Erythroblast (primary cell): ENCODE results near the gene DND1.
"Not testable (repeated sequence)": the region's sequence is repeated elsewhere in the genome, so short reads cannot be mapped to it uniquely, and the experiment has no call there.

Source experiments
- DNase-seq, 2 experiments: peaks; one replicate each; lab custom pipeline; 2025; lab: John Stamatoyannopoulos, UW
- GATA1 ChIP-seq: IDR thresholded peaks from 2 replicates; pipeline ENCODE4 v1.6.1; 2011; ENCODE audit warnings: low read depth, mild to moderate bottlenecking, control low read depth, low read length, moderate library complexity
- POLR2A ChIP-seq: IDR thresholded peaks from 2 replicates; pipeline ENCODE4 v1.6.1; 2011; ENCODE audit warnings: mild to moderate bottlenecking, low read length

Gene DND1

DNA sequence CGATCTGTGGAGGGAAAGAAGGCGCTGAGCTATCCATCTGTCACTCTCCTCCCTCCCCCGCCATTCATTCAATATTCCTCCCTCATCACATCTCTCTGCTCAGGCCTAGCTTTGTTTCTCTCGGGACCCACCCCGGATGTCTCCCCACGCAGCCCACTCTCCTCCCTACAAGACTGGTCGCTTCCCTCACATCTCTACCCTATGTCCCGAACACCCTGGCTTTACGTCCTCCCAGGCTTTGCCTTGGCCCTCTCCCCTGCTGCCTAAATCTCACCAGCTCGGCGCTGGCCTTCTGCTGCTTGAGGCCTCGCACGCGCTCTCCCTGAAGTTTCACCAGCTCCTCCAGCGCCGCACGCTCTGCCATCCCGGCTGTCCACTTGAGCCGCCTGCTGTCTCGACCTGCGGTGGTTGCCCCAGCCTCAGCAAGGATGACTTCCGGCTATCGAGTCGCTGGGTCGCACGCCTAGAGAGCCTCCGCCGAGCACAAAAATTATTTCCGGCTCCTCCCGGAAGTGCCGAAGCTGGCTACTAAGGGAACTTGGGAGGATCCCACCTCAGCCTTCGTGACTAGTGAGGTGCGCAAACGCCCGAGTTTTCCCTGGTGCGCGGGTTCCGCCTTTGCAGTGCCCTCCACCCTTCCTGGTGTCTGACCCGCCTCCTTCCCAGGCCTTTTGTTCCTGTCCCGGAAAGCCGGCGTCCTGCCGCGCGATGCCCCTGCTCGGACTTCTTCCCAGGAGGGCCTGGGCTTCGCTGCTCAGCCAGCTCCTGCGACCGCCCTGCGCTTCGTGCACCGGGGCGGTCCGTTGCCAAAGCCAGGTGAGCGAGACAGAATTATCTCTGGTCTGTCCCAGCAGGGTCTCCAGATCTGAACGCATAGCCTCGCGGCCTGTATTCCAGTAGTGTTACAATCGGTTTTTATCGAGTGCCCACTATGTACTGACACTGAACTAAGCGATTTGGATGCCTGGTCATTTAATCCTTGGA is 17.9 kb upstream of the DND1 start, which contains the start of the genes HARS1 and HARS2:
Gene HARS1 (minus strand): TSS at position 430 of the 984 bp plus-strand sequence. CDS start 66 bp downstream, at position 364.
Gene HARS2 (plus strand): TSS at position 515 of the 984 bp plus-strand sequence. CDS start 194 bp downstream, at position 709.
- TF ChIP-seq GATA1 (no peak), POLR2A (peak; percentile 92)
- peak; percentile 94 for DNase-seq

DNA sequence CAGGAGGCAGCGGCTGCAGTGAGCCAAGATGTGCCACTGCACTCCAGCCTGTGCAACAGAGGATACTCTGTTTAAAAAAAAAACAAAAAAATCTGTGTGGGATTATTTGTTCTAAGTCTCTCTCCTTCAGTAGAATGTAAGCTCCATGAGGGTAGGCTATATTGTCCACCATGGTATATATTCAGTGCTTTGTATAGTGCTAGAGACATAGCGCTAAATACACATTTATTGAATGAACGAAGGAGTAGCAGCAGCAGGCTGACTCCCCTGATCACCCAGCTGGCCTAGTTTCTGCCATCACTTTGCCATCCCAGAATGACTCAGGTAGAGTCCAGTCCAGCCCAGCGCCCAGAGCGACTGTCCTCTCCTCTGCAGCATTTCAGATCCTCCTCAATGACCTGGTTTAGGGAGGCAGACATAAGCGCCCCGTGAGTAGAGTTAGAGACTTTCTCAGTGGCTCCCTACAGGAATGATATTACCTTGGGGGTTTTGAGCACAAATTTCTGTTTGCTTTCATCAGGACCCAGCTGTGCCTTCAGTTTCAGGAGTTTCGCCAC is 17.1 kb upstream of the DND1 start:
- peak in 1 of 2 experiments; percentile 52 for DNase-seq
- no peak for TF ChIP-seq GATA1
- TF ChIP-seq POLR2A, result no peak

DNA sequence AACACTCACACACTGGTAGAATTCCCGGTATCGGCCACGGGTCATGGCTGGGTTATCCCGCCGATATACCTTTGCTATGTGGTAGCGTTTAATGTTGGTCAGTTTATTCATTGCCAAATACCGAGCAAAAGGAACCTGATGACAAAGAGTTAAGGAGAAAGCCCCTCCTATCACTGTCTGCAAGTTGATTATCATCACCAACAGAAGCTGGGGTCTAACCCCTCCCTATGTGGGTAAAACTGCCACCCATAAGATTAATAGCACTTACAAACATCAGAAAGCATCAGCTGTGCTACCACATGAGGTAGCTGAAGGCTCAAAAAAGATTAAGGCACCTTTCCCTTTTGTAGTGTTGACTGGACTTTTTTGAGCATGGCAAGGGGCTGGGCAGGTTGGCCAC is 5.6 kb upstream of the DND1 start:
- DNase-seq, result peak; percentile 81 to 97
- TF ChIP-seq POLR2A, result peak; percentile 33
- no peak for TF ChIP-seq GATA1

DNA sequence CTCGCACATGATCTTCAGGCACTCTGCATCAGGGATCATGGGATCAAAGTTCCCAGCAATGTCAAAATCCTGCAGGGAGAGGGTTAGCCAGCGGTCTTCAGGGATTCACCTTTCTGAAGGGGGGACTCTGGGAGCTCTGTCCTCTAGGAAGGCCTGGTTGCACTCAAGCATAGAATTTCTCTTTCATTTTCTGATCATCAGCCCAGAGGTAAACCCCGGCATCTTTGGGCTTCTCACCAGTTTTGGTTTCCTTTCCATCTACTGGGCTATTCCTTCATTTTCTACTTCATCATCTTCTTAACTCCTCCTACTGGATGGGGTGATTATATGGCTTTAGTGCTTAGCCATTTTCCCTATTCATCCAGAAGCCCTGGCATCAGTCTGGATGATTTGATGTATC is 4.6 kb upstream of the DND1 start:
- DNase-seq, result no peak
- no peak for TF ChIP-seq GATA1
- TF ChIP-seq POLR2A, result no peak

DNA sequence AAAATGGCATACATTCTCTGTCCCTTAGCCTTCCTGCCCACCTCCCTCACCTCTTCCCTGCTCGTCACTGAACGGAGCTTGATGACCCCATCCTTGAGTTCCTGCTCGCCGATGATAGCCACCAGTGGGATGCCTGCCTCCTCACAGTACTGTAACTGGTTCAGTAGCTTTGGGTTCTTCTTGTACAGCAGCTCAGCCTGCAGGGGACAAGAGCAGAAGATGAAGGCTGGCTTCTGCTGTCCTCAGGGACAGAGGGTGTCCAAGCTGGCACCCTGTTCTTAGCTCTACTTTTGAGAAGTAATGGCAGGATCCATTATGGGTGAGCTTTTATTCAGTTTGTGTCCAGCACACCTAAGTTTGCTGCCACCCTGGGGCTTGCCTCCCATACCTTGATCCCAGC is 1.3 kb upstream of the DND1 start:
- DNase-seq, result no peak
- TF ChIP-seq GATA1 (no peak), POLR2A (no peak)

DNA sequence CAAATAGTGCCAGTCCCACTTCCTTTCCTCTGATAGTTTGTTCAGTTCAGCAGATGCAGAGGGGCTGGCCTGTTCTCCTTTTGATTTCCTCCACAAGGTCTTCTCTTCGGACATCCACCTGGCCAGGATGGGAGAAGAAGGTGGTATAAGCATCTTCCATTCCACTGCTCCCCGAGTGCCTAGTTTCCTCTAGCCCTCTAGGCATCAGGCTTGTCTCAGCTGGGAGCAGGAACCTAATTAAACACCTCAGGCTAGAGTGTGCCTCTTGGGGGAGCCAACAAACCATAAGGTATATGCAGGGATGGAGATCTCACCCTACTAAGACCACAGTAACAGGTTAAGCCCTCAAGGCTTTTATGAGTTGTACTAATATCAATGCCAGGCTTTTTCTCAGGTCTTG is 835 bp upstream of the DND1 start:
- TF ChIP-seq GATA1 (no peak), POLR2A (no peak)
- DNase-seq, result no peak

DNA sequence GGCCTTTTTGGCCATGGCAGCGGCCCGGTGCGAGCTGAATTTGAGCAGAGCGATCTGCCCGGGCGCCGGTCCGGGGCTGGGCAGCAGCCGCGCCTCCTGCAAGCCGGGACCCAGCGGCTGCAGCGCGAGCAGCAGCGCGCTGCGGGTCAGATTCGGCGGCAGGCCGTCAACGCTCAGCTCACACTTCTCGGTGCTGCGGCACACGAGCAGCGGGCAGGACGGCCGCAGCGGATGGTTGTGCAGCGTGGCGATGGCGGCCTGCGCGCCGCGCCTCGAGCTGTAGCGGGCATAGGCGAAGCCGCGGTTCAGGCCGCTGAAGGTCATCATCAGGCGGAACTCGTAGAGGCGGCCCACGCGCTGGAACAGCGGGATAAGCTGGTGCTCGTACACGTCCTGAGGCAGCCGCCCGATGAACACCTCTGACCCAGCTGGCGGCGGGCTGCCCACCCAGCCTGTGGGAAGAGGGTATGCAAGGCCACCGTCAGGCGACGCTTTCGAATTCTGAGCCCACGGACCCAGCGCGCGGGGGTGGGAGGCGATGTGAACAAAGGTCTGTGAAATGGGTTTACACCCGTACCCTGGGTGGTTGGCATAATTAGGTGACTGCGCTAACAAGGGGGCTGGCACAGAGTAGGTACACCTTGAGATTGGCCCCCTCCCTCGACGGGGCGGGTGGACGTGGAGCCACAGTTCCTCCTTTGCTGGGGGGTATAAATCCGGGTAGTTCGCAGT is 755 bp downstream of the DND1 start:
- no peak for DNase-seq
- TF ChIP-seq POLR2A (no peak), GATA1 (no peak)

DNA sequence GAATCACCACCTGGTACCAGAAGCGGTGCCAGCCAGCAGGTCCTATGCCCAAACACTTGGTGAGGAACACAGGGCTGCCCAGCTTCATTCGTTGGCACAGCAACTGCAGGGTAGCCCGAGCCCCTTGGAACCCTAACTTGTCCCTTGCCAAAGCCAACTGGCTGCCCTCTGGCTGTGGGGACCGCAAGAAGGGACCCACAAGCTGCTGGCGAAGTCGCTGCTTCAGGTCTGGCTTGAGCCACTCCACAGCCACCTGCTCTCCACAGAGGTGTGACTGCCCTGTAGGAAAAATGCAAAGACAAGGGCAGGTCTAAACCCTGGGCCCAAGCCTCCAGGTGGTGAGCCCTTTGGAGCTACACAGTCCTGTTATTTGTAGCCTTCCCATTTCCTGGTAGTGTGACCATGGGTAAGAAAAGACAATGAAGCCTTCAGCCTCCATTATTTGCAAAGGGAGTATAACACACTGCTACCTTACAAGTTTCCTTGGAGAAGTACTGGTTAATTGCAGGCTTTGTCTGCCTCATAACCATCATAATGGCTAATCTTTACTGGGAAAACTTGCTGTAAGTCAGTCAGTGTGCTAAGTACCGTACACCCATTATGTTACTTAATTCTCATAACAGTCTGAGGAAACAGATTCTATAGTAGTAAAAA is 1.8 kb downstream of the DND1 start:
- no peak for TF ChIP-seq POLR2A
- no peak for TF ChIP-seq GATA1
- no peak for DNase-seq

DNA sequence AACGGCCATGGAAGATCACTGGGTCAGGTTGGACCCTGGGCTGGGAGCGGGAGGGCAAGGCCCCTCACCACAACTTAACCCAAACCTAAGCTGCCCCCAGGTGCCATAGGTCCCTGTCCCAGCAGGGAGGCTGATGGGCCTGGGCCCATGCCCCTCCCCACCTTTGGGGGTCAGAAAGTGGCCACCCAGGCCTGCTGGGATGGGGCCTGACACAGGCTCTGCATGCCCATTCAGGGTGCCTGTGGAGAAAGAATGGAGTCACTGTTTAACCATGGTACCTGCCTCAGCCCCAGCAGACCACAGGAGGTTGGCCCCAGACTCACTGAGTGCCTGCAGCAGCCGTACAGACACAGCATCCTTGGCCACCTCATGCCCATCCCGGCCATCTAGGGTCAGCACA is 2.3 kb downstream of the DND1 start:
- not testable (repeated sequence) for DNase-seq

DNA sequence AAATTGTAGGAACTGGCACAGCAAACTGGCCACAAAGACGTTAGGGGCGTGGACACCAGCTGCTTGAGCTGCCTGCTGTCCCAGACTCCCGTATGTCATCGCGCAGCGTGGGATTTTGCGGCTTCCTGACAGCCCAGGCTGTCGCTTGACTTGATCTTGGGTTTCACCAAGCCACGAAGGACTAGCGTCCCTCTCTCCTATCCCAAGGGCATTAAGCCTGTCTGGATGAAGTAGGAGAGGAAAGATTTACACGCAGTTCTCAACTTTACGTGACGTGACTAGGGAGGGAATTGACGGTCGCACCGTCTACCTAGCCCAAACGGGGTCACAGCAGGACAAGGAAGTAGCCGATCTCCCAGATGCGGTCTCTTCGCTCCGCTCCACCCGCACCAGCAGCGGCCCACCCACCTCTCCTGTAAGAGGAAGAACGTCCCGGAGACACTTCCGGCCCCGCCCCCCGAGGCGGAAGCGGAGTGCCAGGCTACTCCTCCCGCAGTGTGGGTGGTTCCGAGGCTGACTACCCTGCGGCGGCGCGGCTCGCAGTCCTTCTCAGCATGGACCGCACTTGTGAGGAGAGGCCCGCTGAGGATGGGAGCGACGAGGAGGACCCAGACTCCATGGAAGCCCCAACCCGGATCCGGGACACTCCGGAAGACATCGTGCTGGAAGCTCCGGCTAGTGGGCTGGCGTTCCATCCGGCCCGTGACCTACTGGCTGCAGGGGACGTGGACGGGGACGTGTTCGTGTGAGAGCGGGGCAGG is 8.8 kb downstream of the DND1 start, which contains the start of gene WDR55:
Gene WDR55 (plus strand): TSS at position 546 of the 761 bp plus-strand sequence. CDS start 9 bp downstream, at position 555.
- no peak for TF ChIP-seq GATA1
- peak; percentile 94 for TF ChIP-seq POLR2A
- DNase-seq, result peak; percentile 95

DNA sequence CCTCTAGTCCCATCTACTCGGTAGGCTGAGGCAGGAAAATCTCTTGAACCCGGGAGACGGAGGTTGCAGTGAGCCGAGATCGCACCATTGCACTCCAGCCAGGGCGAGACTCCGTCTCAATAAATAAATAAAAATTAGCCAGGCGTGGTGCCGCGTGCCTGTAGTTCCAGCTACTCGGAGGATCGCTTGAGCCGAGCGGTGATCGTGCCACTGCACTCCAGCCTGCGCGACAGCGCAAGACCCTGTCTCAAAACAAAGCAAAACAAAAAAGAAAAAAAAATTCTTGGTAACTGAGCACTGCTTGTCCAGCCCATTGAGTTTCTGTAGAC is 9.4 kb downstream of the DND1 start:
- TF ChIP-seq POLR2A (no peak), GATA1 (no peak)
- no peak for DNase-seq

DNA sequence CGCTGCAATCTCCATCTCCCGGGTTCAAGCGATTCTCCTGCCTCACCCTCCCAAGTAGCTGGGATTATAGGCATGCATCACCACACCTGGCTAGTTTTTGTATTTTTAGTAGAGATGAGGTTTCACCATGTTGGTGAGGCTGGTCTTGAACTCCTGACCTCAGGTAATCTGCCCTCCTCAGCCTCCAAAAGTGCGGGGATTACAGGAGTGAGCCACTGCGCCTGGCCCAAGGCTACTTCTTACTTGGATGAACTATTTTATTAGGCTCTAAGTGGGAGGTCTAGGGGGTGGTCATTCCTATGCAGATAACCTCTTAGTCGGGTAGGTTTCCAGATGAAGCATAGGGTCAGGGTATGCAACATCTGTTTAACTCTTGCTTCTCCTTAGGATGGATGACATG is 13.0 kb downstream of the DND1 start:
- not testable (repeated sequence) for DNase-seq

DNA sequence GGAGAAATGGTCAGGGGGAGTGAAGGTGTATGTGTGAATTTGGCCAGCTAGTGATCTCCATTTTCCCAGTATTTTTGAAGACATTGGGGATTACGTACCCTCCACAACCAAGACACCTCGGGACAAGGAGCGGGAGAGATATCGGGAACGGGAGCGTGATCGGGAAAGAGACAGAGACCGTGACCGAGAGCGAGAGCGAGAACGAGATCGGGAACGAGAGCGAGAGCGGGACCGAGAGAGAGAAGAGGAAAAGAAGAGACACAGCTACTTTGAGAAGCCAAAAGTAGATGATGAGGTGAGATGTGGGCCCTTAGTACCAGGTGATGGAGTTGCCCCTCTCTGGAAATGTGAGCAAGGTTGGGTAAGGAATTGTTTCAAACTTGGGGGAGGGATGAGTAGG is 14.5 kb downstream of the DND1 start:
- TF ChIP-seq GATA1 (no peak), POLR2A (no peak)

More for the DNA sequence above, 14.5 kb downstream of the DND1 start:
- no peak for DNase-seq
